Panc1 (cell line): ENCODE results near the gene CCDC86. TPM values are rescaled to one million over a fixed set of nuclear protein-coding genes. Genes with fewer than 3 reads are reported as not detected.

Experiments
- ATAC-seq: fragments of 200-7000 bp; cut with Tn5 transposase; 2 replicates; pipeline ENCODE4 v1.9.1; 2020; ENCODE audit warnings: mild to moderate bottlenecking, moderate library complexity
- BruUV-seq: library from RNA; stranded (reverse); fragments of 400-500 nt; replicated peaks from 2 replicates; lab custom pipeline; 2021; lab: Mats Ljungman, UMichigan
- CTCF ChIA-PET: fragments of 300-600 bp; sonication (Branson Sonifier 250); formaldehyde crosslinking; loops from one replicate; lab custom pipeline; 2022; ENCODE audit warnings: antibody characterized with exemption; lab: Charles Lee
- POLR2A ChIA-PET: fragments of 300-600 bp; sonication (Branson Sonifier 250); formaldehyde crosslinking; loops from one replicate; lab custom pipeline; 2022; ENCODE audit warnings: antibody characterized with exemption; lab: Charles Lee
- DNase-seq: peaks from one replicate; pipeline ENCODE4 v3.0.0-alpha.2; 2010; ENCODE audit warnings: low read depth, low spot score
- H3K27ac ChIP-seq: 2 replicates; pipeline ENCODE4 v1.5.1; 2011; ENCODE audit warnings: mild to moderate bottlenecking, low read length, inconsistent platforms
- H3K27me3 ChIP-seq: fragments of 200-500 bp; sonication (Bioruptor generic); 2 replicates; pipeline ENCODE4 v1.6.0; 2014; ENCODE audit warnings: low read length, inconsistent platforms; ENCODE audit not compliant: control insufficient read depth, insufficient read depth
- H3K36me3 ChIP-seq: fragments of 200-500 bp; sonication (Bioruptor generic); 2 replicates; pipeline ENCODE4 v1.5.1; 2014; ENCODE audit warnings: inconsistent platforms, mild to moderate bottlenecking, low read length, moderate library complexity; ENCODE audit not compliant: control insufficient read depth, insufficient read depth
- H3K4me1 ChIP-seq: 2 replicates; pipeline ENCODE4 v1.5.1; 2011; ENCODE audit warnings: inconsistent platforms, mild to moderate bottlenecking, low read length, moderate library complexity; ENCODE audit not compliant: control insufficient read depth, insufficient read depth
- H3K4me3 ChIP-seq, 2 experiments: 2 replicates each; pipeline ENCODE4 v1.5.1; 2011 to 2012; ENCODE audit warnings: low read depth in 2 of 2, low read length in 2 of 2, mild to moderate bottlenecking in 2 of 2, inconsistent platforms in 1 of 2, moderate library complexity in 1 of 2
- H3K9me3 ChIP-seq: fragments of 200-500 bp; sonication (Bioruptor generic); 2 replicates; pipeline ENCODE4 v1.5.1; 2014; ENCODE audit warnings: low read depth, mild to moderate bottlenecking, inconsistent platforms, low read length, moderate library complexity; ENCODE audit not compliant: control insufficient read depth, insufficient read depth
- CTCF ChIP-seq: fragments of 450-650 bp; IDR thresholded peaks from 2 replicates; pipeline ENCODE4 v1.5.1; 2017; ENCODE audit warnings: mild to moderate bottlenecking
- POLR2AphosphoS5 ChIP-seq: IDR thresholded peaks from 2 replicates; pipeline ENCODE4 v1.6.1; 2012; ENCODE audit warnings: mild to moderate bottlenecking, low read depth, low read length, moderate library complexity
- SIN3A ChIP-seq: IDR thresholded peaks from 2 replicates; pipeline ENCODE4 v1.6.1; 2012; ENCODE audit warnings: low read depth, mild to moderate bottlenecking, low read length, moderate library complexity, borderline replicate concordance; ENCODE audit not compliant: insufficient read depth
- TCF7L2 ChIP-seq: IDR thresholded peaks from 2 replicates; pipeline ENCODE4 v1.6.1; 2011; ENCODE audit warnings: mild to moderate bottlenecking, low read depth, low read length, inconsistent platforms
- in situ Hi-C: cut with HindIII; loops from 2 replicates; pipeline ENCODE4 v1.10.0; 2016; ENCODE audit warnings: low sequenced_read_pairs, low pct_unique_long_range_greater_than_20kb
- intact Hi-C: fragments of 100-400 bp; cut with micrococcal nuclease; formaldehyde crosslinking; loops from one replicate; pipeline ENCODE4 v1.10.0; 2022; ENCODE audit not compliant: unreplicated experiment
- total RNA-seq: library from RNA; stranded (reverse); gene quantifications from one replicate; pipeline ENCODE4 v1.2.1, GENCODE V29; 2021; ENCODE audit not compliant: unreplicated experiment
- TF ChIP-seq, protein P1 (sequence below), 2 experiments: IDR thresholded peaks; 2 replicates each; pipeline ENCODE4 v1.6.1; 2011 to 2012; ENCODE audit warnings: low read depth in 2 of 2, control low read depth in 1 of 2, low read length in 1 of 2, mild to moderate bottlenecking in 1 of 2, moderate library complexity in 1 of 2; ENCODE audit not compliant: insufficient read depth in 1 of 2

CCDC86 gene
- total RNA-seq, 1 experiment from 2014 or later: 70.2 TPM

- intact Hi-C loops (no loop called here), in situ Hi-C loops (no loop called here)
- no peak overlapping the region for H3K27ac ChIP-seq
- H3K36me3 ChIP-seq: no peaks in the 10 kb centered on the region
- ChIA-PET POLR2A (no interaction called here), CTCF (no interaction called here)
- H3K9me3 ChIP-seq: no peaks in the 10 kb centered on the region
- no peak overlapping the region for H3K4me3 ChIP-seq
- TF ChIP-seq POLR2AphosphoS5: no peak
- no peak for ATAC-seq
- no peak for DNase-seq
- H3K27me3 ChIP-seq: no peaks in the 10 kb centered on the region
- H3K4me1 ChIP-seq: no peaks in the 10 kb centered on the region
- BruUV-seq: no TSS peak
Observed at GRCh38 chr11:60870733-60871377, 28.9 kb downstream of the CCDC86 start.

DNA sequence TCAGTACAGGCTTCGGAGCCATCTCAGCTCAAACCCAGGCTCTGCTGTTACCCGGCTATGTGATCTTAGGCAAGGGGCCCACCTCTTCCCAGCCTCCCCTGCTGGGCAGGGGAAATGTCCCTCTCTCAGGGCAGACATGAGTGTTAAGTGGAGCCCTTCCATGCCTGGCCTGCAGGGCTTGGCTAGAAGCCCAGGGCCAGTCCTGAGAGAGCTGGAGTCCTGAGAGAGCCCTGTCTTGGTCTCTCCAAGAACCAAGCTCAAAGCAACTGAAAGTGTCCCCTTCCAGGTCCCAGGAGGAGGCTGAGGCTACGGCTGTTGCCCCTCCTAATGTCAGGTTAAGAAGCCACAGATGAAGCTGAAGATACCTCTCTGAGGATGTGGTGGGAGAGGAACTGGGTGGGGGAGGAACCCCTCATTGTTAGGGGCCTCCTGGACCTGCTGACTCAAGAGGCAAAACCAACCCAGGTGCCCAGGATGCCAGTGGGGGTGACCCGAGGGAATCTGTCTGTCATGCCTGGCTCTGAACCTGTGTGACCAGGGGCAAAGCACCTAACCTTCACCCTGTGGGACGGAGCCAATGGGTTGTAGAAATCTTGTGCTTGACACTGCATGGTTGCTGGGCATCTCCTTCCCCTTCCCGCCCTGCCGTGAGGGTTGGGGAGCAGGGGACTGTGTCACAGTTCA lies 29.6 kb downstream of the CCDC86 start:
- ChIA-PET CTCF (no interaction called here), POLR2A (no interaction called here)

More for the DNA sequence above, 29.6 kb downstream of the CCDC86 start:
- H3K4me1 ChIP-seq: no peaks in the 10 kb centered on the region
- no TSS peak for BruUV-seq
- no peak overlapping the region for H3K4me3 ChIP-seq
- H3K36me3 ChIP-seq: no peaks in the 10 kb centered on the region
- ATAC-seq (0 out of 2 replicates have a peak, but pooled peaks have one; percentile 9), DNase-seq (no peak)
- H3K27me3 ChIP-seq: no peaks in the 10 kb centered on the region
- no peak overlapping the region for H3K27ac ChIP-seq
- in situ Hi-C loops (no loop called here), intact Hi-C loops (no loop called here)
- H3K9me3 ChIP-seq: no peaks in the 10 kb centered on the region
- TF ChIP-seq SIN3A: no peak
- TF ChIP-seq POLR2AphosphoS5: no peak
- no peak for TF ChIP-seq CTCF
- TF ChIP-seq TCF7L2: no peak
- TF ChIP-seq, protein P1, sequence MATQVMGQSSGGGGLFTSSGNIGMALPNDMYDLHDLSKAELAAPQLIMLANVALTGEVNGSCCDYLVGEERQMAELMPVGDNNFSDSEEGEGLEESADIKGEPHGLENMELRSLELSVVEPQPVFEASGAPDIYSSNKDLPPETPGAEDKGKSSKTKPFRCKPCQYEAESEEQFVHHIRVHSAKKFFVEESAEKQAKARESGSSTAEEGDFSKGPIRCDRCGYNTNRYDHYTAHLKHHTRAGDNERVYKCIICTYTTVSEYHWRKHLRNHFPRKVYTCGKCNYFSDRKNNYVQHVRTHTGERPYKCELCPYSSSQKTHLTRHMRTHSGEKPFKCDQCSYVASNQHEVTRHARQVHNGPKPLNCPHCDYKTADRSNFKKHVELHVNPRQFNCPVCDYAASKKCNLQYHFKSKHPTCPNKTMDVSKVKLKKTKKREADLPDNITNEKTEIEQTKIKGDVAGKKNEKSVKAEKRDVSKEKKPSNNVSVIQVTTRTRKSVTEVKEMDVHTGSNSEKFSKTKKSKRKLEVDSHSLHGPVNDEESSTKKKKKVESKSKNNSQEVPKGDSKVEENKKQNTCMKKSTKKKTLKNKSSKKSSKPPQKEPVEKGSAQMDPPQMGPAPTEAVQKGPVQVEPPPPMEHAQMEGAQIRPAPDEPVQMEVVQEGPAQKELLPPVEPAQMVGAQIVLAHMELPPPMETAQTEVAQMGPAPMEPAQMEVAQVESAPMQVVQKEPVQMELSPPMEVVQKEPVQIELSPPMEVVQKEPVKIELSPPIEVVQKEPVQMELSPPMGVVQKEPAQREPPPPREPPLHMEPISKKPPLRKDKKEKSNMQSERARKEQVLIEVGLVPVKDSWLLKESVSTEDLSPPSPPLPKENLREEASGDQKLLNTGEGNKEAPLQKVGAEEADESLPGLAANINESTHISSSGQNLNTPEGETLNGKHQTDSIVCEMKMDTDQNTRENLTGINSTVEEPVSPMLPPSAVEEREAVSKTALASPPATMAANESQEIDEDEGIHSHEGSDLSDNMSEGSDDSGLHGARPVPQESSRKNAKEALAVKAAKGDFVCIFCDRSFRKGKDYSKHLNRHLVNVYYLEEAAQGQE (IDR thresholded peaks at IDR 0.05; ENCODE audit: insufficient read depth in 1 of 2, low read depth in 2 of 2, low read length in 1 of 2): no peak
